GM23338 (cell line): ENCODE results near the gene PPIP5K1. TPM values are rescaled to one million over a fixed set of nuclear protein-coding genes. Genes with fewer than 3 reads are reported as not detected.
"Not testable (repeated sequence)": the region's sequence is repeated elsewhere in the genome, so short reads cannot be mapped to it uniquely, and the experiment has no call there.

Experiments used
- ATAC-seq: fragments of 200-7000 bp; cut with Tn5 transposase; 3 replicates; pipeline ENCODE4 v1.9.1; 2020
- DNase-seq: peaks from one replicate; pipeline ENCODE4 v3.0.0-alpha.2; 2015; ENCODE audit warnings: low spot score
- H2AFZ ChIP-seq: fragments of 200-600 bp; sonication (generic); 2 replicates; pipeline ENCODE4 v1.8.0; 2016; ENCODE audit warnings: antibody characterized with exemption, mild to moderate bottlenecking, moderate library complexity
- H3F3A ChIP-seq: fragments of 200-600 bp; sonication (generic); replicated peaks from 2 replicates; pipeline ENCODE4 v1.8.0; 2017; ENCODE audit warnings: antibody characterized with exemption, mixed run types, low read depth
- H3K27ac ChIP-seq: fragments of 200-600 bp; sonication (generic); 2 replicates; pipeline ENCODE4 v1.6.1; 2016; ENCODE audit warnings: low read depth
- H3K27me3 ChIP-seq: fragments of 200-600 bp; sonication (generic); 2 replicates; pipeline ENCODE4 v1.8.0; 2016; ENCODE audit warnings: mild to moderate bottlenecking, mixed run types, moderate library complexity; ENCODE audit not compliant: insufficient read depth
- H3K36me3 ChIP-seq: fragments of 200-600 bp; sonication (generic); 2 replicates; pipeline ENCODE4 v1.8.0; 2016; ENCODE audit warnings: mild to moderate bottlenecking; ENCODE audit not compliant: insufficient read depth
- H3K4me1 ChIP-seq: fragments of 200-600 bp; sonication (generic); 2 replicates; pipeline ENCODE4 v1.8.0; 2016; ENCODE audit warnings: mild to moderate bottlenecking, moderate library complexity; ENCODE audit not compliant: insufficient read depth
- H3K4me2 ChIP-seq: fragments of 200-600 bp; sonication (generic); 2 replicates; pipeline ENCODE4 v1.7.1; 2017; ENCODE audit warnings: mixed run types
- H3K4me3 ChIP-seq: fragments of 200-600 bp; sonication (generic); 2 replicates; pipeline ENCODE4 v1.6.1; 2016; ENCODE audit warnings: mixed run types
- H3K79me2 ChIP-seq: fragments of 200-600 bp; sonication (generic); replicated peaks from 2 replicates; pipeline ENCODE4 v1.8.0; 2017; ENCODE audit warnings: mild to moderate bottlenecking; ENCODE audit not compliant: insufficient read depth
- H3K9me2 ChIP-seq: fragments of 200-600 bp; sonication (generic); 2 replicates; pipeline ENCODE4 v1.8.0; 2017; ENCODE audit not compliant: insufficient read depth
- H4K20me1 ChIP-seq: fragments of 200-600 bp; sonication (generic); replicated peaks from 2 replicates; pipeline ENCODE4 v1.8.0; 2017; ENCODE audit warnings: mild to moderate bottlenecking; ENCODE audit not compliant: insufficient read depth
- H3K27ac Mint-ChIP-seq: 2 replicates; pipeline ENCODE4 v1.8.0; 2020; ENCODE audit warnings: inconsistent platforms, mild to moderate bottlenecking, moderate library complexity, mixed read lengths
- H3K27me3 Mint-ChIP-seq: 3 replicates; pipeline ENCODE4 v1.8.0; 2022; ENCODE audit warnings: low read depth, mild to moderate bottlenecking, moderate library complexity, mixed read lengths, inconsistent platforms; ENCODE audit not compliant: insufficient read depth, poor library complexity
- H3K36me3 Mint-ChIP-seq: 3 replicates; pipeline ENCODE4 v1.8.0; 2021; ENCODE audit warnings: low read depth, mild to moderate bottlenecking, inconsistent platforms, moderate library complexity, mixed read lengths
- H3K4me1 Mint-ChIP-seq: 3 replicates; pipeline ENCODE4 v1.8.0; 2020; ENCODE audit warnings: mild to moderate bottlenecking, inconsistent platforms, mixed read lengths
- H3K4me3 Mint-ChIP-seq: 3 replicates; pipeline ENCODE4 v1.8.0; 2021; ENCODE audit warnings: moderate library complexity, mild to moderate bottlenecking, inconsistent platforms, mixed read lengths
- H3K9me3 Mint-ChIP-seq: 3 replicates; pipeline ENCODE4 v1.8.0; 2020; ENCODE audit warnings: moderate library complexity, mild to moderate bottlenecking, inconsistent platforms, mixed read lengths
- polyA plus RNA-seq: library from polyadenylated mRNA; unstranded; fragments of >200 nt; fragmentation: Nextera tagmentation; extraction: Ambion mirVana; gene quantifications from 2 replicates; pipeline ENCODE4 v1.2.1, GENCODE V29; 2016
- total RNA-seq: library from RNA; depleted of rRNA; stranded (reverse); fragments of >200 nt; shearing (Covaris generic); gene quantifications from 2 replicates; pipeline ENCODE4 v1.2.3, GENCODE V29; 2014

The PPIP5K1 gene
- total and polyA plus RNA-seq, 2 experiments from 2014 or later, result 5.8 to 23.5 TPM

DNA sequence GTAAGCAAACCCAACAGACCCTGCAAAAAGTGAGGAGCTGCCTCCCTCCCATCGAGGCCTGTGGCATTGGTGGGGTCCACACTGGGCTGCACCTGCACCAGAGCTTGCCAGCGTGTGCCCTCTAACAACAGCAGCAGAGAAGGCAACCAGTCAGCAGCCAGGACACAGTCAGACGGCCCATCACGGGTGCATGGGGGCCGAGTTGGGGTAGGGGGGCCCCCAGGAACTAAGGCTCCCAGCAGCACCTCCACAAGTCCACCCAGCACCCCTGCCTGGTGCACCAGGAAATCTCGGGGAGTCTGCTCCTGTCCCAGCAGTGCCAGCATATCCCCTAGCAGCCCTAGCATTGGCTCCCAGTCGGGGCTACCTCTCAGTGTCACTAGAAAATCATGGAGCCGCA is 27.7 kb upstream of the PPIP5K1 start:
- not testable (repeated sequence) for H3K4me2 ChIP-seq, H3K27ac Mint-ChIP-seq, H3K4me3 ChIP-seq, H3K36me3 Mint-ChIP-seq, H3K27me3 Mint-ChIP-seq, H3F3A ChIP-seq, H2AFZ ChIP-seq, H3K4me1 Mint-ChIP-seq, H3K9me2 ChIP-seq, H3K36me3 ChIP-seq, H3K27ac ChIP-seq, H3K9me3 Mint-ChIP-seq, DNase-seq, H3K4me1 ChIP-seq, H4K20me1 ChIP-seq, H3K79me2 ChIP-seq, H3K4me3 Mint-ChIP-seq, H3K27me3 ChIP-seq, ATAC-seq

DNA sequence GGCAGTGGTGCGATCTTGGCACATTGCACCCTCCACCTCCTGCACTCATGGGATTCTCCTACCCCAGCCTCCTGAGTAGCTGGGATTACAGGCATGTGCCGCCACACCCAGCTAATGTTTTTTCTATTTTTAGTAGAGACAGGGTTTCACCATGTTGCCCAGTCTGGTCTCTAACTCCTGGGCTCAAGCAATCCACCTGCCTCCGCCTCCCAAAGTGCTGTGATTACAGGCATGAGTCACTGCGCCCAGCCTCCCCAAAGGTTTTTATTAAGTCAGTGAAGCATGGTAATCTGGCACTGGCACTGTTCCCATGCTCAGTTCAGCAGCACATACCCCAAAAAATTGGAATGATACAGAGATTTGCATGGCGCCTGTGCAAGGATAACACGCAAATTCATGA is 12.2 kb upstream of the PPIP5K1 start:
- DNase-seq, H3K27me3 Mint-ChIP-seq, H3K4me1 ChIP-seq, ATAC-seq, H2AFZ ChIP-seq, H3F3A ChIP-seq, H3K4me1 Mint-ChIP-seq, H3K27me3 ChIP-seq, H3K27ac Mint-ChIP-seq, H3K9me3 Mint-ChIP-seq, H3K4me3 ChIP-seq, H4K20me1 ChIP-seq, H3K27ac ChIP-seq, H3K36me3 ChIP-seq, H3K4me2 ChIP-seq, H3K79me2 ChIP-seq, H3K4me3 Mint-ChIP-seq, H3K9me2 ChIP-seq: not testable (repeated sequence)
- H3K36me3 Mint-ChIP-seq, result peaks cover 18% of the 10 kb centered on the region

DNA sequence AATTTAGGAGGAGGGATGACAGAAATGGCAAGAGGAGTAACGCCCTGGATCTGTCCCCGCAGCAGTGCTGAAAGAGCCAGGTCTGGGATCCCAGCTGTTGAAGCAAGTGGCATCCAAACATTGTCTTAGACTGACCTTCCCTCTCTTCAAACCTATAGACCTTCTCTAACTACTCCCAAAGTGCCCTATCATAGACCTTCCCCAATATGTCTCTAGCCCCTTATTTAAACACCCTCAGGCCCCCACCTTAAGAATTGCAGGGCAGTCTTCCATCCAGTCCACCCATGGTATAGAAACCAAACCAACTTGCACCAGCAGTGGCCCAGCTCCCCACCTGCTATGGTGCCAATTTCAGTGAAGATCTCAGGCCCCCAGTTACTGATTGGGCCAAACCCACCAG is 10.2 kb upstream of the PPIP5K1 start:
- H3K36me3 Mint-ChIP-seq, result peaks cover 23% of the 10 kb centered on the region
- H3K27ac Mint-ChIP-seq, ATAC-seq, H3F3A ChIP-seq, H2AFZ ChIP-seq, H3K27me3 ChIP-seq, H3K9me3 Mint-ChIP-seq, H3K4me1 ChIP-seq, H3K9me2 ChIP-seq, H4K20me1 ChIP-seq, H3K4me1 Mint-ChIP-seq, DNase-seq, H3K4me3 Mint-ChIP-seq, H3K27ac ChIP-seq, H3K27me3 Mint-ChIP-seq, H3K79me2 ChIP-seq, H3K4me3 ChIP-seq, H3K4me2 ChIP-seq, H3K36me3 ChIP-seq: not testable (repeated sequence)

DNA sequence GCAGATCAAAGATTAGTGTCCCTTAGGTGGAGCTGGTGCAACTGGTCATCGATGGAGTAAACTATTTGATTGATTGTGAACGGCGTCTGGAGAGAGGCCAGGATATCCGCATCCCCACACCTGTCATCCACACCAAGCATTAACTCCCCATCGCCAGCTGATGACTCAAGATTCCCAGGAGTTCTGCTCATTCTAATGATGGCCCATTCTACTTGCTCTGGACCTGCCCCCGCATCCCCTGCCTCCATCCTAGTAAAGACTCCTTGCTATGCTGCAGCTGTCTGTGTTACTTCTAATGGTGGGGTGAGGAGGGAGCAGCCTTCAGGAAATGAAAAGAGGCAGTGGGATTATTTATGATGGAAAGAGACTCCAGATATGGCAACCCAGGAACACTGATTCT is 9.1 kb upstream of the PPIP5K1 start:
- not testable (repeated sequence) for H2AFZ ChIP-seq, H3F3A ChIP-seq, H3K4me3 Mint-ChIP-seq, H3K4me3 ChIP-seq, H3K9me3 Mint-ChIP-seq, DNase-seq, H3K27me3 Mint-ChIP-seq, H3K4me1 Mint-ChIP-seq, H3K4me1 ChIP-seq, H3K36me3 ChIP-seq, H3K27ac Mint-ChIP-seq, H4K20me1 ChIP-seq, H3K4me2 ChIP-seq, H3K9me2 ChIP-seq, ATAC-seq, H3K27me3 ChIP-seq, H3K27ac ChIP-seq, H3K79me2 ChIP-seq
- peaks cover 23% of the 10 kb centered on the region for H3K36me3 Mint-ChIP-seq

DNA sequence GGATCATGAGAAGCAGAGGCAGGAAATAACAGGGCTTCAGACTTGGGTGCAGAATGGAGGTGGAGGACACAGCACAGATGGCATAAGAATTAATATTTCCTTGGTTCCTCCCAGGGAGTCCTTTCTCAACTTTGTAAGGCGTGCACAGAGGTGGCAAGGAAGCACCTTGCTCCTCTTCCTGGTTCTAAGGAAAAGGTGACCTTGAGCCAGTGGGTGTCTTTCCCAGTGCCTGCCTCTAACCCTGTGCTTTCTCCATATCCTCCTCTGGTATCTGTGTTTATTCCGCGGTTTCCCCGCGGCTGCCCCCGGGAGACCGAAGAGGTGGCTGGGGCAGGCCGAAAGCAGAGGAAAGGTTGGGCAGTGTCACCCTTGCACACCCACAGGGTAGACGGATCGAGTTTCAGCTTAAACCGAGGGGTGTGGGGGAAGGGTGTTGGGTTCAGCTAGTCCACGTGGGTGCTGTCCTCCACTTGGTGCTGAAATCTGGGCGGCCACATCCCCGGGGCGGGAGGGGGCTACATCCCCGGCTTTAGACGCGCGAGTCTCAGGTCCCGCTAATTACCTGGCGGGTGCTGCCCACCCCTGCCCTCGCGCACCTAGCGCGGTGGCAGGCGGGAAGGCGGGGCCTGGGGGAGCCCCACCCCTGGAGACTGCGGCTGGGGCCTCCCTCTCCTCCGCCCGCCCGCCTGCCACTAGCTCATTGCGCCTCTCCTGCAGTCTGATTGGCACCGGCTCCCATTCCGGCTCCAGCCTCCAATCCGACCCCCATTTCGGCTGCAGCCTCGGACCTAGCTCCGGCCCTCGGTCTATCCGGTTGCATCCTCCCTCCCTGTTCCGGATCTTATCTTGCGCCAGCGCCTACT is 3.6 kb upstream of the PPIP5K1 start, which contains the start of gene CKMT1B:
Gene CKMT1B, plus strand, starts transcription at position 700 of the 863 bp plus-strand sequence. CDS start 192 bp downstream, outside the sequence.
- peak; percentile 82 for ATAC-seq
- not testable (repeated sequence) for H3K27ac ChIP-seq, H3K27ac Mint-ChIP-seq, H4K20me1 ChIP-seq, H3K36me3 ChIP-seq, H3K27me3 ChIP-seq, H3K27me3 Mint-ChIP-seq, H3K79me2 ChIP-seq, H3K4me1 Mint-ChIP-seq, H3K4me3 Mint-ChIP-seq, H3K9me2 ChIP-seq, H3K4me3 ChIP-seq, H3K4me1 ChIP-seq, H2AFZ ChIP-seq, H3K4me2 ChIP-seq, DNase-seq, H3F3A ChIP-seq, H3K9me3 Mint-ChIP-seq
- H3K36me3 Mint-ChIP-seq, result peaks cover 10% of the 10 kb centered on the region

GRCh38 chr15:43592841-43593240 is 2.8 kb upstream of the PPIP5K1 start:
- H4K20me1 ChIP-seq, H3K9me3 Mint-ChIP-seq, H3K4me1 ChIP-seq, H3K27ac ChIP-seq, H2AFZ ChIP-seq, H3K79me2 ChIP-seq, H3K27ac Mint-ChIP-seq, ATAC-seq, H3K9me2 ChIP-seq, H3K4me3 Mint-ChIP-seq, H3K4me2 ChIP-seq, H3K4me1 Mint-ChIP-seq, DNase-seq, H3K36me3 ChIP-seq, H3K36me3 Mint-ChIP-seq, H3K4me3 ChIP-seq, H3K27me3 ChIP-seq, H3K27me3 Mint-ChIP-seq, H3F3A ChIP-seq: not testable (repeated sequence)
